Peyer's patch (tissue), 4 donors: ENCODE data around the gene PKNOX2. TPM values are rescaled to one million over a fixed set of nuclear protein-coding genes. Genes with fewer than 3 reads are reported as not detected.

Experiments
- DNase-seq, 3 donors: peaks; one replicate each; pipeline ENCODE4 v3.0.0-alpha.2; 2017 to 2019
- H3K27ac ChIP-seq, 4 donors: fragments of 200-600 bp; sonication (generic); one replicate each; pipeline ENCODE4 v1.5.1; 2016 to 2019
- H3K27me3 ChIP-seq, 2 donors: fragments of 200-600 bp; sonication (generic); one replicate each; pipeline ENCODE4 v1.5.1; 2019
- H3K36me3 ChIP-seq, 3 donors: fragments of 200-600 bp; sonication (generic); one replicate each; pipeline ENCODE4 v1.5.1; 2016 to 2019
- H3K4me1 ChIP-seq, 4 donors: fragments of 200-600 bp; sonication (generic); one replicate each; pipeline ENCODE4 v1.5.1; 2016 to 2019
- H3K4me3 ChIP-seq, 4 donors: fragments of 200-600 bp; sonication (generic); 1 replicate in 3 of 4; 2 replicates in 1 of 4; pipeline ENCODE4 v1.5.1; 2016 to 2019; ENCODE audit warnings: mild to moderate bottlenecking in 1 of 4
- H3K9me3 ChIP-seq, 4 donors: fragments of 200-600 bp; sonication (generic); one replicate each; pipeline ENCODE4 v1.5.1; 2016 to 2019; ENCODE audit warnings: mild to moderate bottlenecking in 1 of 4
- CTCF ChIP-seq, 6 experiments: fragments of 450-650 bp in 4 of 6; fragments of 200-600 bp in 2 of 6; sonication (generic) in 1 of 6; IDR thresholded peaks; one replicate each; pipeline ENCODE4 v1.5.1; 2017 to 2019; ENCODE audit warnings: antibody characterized with exemption in 6 of 6, mild to moderate bottlenecking in 3 of 6, moderate library complexity in 1 of 6
- POLR2A ChIP-seq, 2 donors: fragments of 450-650 bp; IDR thresholded peaks; one replicate each; pipeline ENCODE4 v1.5.1; 2017; ENCODE audit warnings: antibody characterized with exemption in 2 of 2, mild to moderate bottlenecking in 2 of 2, moderate library complexity in 2 of 2
- total RNA-seq, 4 donors: library from RNA; depleted of rRNA; stranded (reverse); fragments of >200 nt; gene quantifications; one replicate each; pipeline ENCODE4 v1.1.0, GENCODE V29; 2016

Gene PKNOX2
- total RNA-seq, 4 donors from 2014 or later, result 1.4 to 8.3 TPM; not detected in 2

GRCh38 chr11:125312812-125313211, 148.3 kb downstream of the PKNOX2 start:
- no peak overlapping the region for H3K4me3 ChIP-seq
- H3K27ac ChIP-seq, result no peak overlapping the region
- no peaks in the 10 kb centered on the region for H3K36me3 ChIP-seq
- H3K9me3 ChIP-seq, result no peaks in the 10 kb centered on the region
- peaks cover 0 to 5% (median 0%) of the 10 kb centered on the region in 4 donors for H3K4me1 ChIP-seq
- no peaks in the 10 kb centered on the region for H3K27me3 ChIP-seq
- DNase-seq, result no peak
- no peak for TF ChIP-seq CTCF (IDR thresholded peaks at IDR 0.05)
- TF ChIP-seq POLR2A (IDR thresholded peaks at IDR 0.05), result no peak

DNA sequence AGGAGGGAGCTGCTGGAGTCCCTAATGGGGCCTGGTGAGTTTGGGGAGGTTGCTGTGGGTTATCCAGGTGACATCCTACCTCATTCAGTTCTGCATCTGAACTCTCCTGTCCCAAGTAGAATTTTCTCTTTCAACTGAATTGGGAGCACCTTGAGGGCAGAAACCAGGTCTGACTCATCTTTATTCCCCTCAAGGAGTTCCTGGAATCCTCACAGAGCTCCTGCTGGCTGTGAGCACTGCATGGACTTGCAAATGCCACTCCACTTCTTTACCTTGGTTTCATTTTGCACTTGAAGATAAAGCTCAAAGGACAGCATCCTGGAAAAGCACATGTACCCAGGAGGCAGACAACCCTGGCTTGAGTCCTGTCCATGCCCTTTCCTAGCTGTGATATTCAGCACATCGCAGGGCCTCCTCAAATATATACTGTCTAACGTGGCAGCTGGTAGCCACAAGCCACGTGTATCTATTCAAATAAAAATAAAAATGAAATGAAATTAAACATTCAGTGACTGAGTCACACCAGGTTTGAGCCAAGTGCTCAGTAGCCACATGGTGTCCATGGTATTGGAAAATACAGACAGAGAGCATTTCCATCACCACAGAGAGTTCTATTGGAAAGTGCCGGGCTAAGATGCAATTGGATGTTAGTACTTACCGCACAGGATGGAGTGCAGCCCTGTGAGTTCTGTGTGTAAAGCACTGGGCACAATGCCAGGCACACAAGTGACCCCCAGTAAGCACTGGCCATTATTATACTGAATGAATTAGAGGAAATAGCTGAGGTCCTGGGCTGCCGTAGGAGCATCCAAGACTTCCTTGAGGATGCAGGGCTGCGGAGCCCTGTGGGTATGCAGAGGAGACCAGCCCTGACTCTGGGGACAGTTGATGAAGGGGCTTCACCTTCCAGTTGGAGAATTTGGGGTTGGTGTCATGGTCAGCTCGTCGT, 149.0 kb downstream of the PKNOX2 start:
- peaks cover 0 to 5% (median 0%) of the 10 kb centered on the region in 4 donors for H3K4me1 ChIP-seq
- TF ChIP-seq CTCF (IDR thresholded peaks at IDR 0.05) (no peak), POLR2A (IDR thresholded peaks at IDR 0.05) (no peak)
- no peak overlapping the region for H3K27ac ChIP-seq
- no peak overlapping the region for H3K4me3 ChIP-seq
- H3K27me3 ChIP-seq, result no peaks in the 10 kb centered on the region
- no peaks in the 10 kb centered on the region for H3K9me3 ChIP-seq
- DNase-seq, result no peak
- no peaks in the 10 kb centered on the region for H3K36me3 ChIP-seq

GRCh38 chr11:125314276-125315078, 149.9 kb downstream of the PKNOX2 start:
- DNase-seq, result no peak
- Histone ChIP-seq H3K4me3 (no peak overlapping the region), H3K27me3 (no peaks in the 10 kb centered on the region), H3K27ac (no peak overlapping the region), H3K9me3 (no peaks in the 10 kb centered on the region), H3K36me3 (no peaks in the 10 kb centered on the region), H3K4me1 (peaks cover 0 to 5% (median 0%) of the 10 kb centered on the region in 4 donors)
- TF ChIP-seq POLR2A (IDR thresholded peaks at IDR 0.05), result no peak

GRCh38 chr11:125315079-125315740, 150.7 kb downstream of the PKNOX2 start:
- TF ChIP-seq POLR2A (IDR thresholded peaks at IDR 0.05) (no peak), CTCF (IDR thresholded peaks at IDR 0.05) (no peak)
- Histone ChIP-seq H3K36me3 (no peaks in the 10 kb centered on the region), H3K4me3 (no peak overlapping the region), H3K9me3 (no peaks in the 10 kb centered on the region), H3K27ac (no peak overlapping the region), H3K27me3 (no peaks in the 10 kb centered on the region), H3K4me1 (peaks cover 0 to 5% (median 0%) of the 10 kb centered on the region in 4 donors)
- DNase-seq, result peak in 1 of 3 donors; percentile 53

DNA sequence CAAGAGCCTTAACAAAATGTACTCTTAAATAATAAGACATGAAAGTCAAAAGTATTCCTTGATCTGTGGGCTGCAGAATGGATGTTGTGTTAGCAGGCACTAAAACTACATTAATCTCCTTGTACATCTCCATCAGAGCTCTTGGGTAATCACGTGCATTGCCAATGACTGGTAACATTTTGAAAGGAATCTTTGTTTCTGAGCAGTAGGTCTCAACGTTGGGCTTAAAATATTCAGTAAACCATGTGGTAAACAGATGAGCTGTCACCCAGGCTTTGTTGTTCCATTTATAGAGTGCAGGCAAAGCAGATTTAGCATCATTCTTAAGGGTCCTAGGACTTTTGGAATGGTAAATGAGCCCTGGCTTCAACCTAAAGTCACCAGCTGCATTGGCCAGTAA, 152.9 kb downstream of the PKNOX2 start:
- no peaks in the 10 kb centered on the region for H3K9me3 ChIP-seq
- H3K27me3 ChIP-seq, result no peaks in the 10 kb centered on the region
- DNase-seq, result no peak
- TF ChIP-seq CTCF (IDR thresholded peaks at IDR 0.05) (no peak), POLR2A (IDR thresholded peaks at IDR 0.05) (no peak)
- H3K4me1 ChIP-seq, result peaks cover 0 to 5% (median 0%) of the 10 kb centered on the region in 4 donors
- H3K36me3 ChIP-seq, result no peaks in the 10 kb centered on the region
- no peak overlapping the region for H3K4me3 ChIP-seq
- H3K27ac ChIP-seq, result no peak overlapping the region
